ENCODE measurements around the gene FUZ. TPM values are rescaled to one million over a fixed set of nuclear protein-coding genes. Genes with fewer than 3 reads are reported as not detected.
A peak's percentile ranks its signal among the peaks of the same experiment; 100 is the strongest.
"Not testable (repeated sequence)": the region's sequence is repeated elsewhere in the genome, so short reads cannot be mapped to it uniquely, and the experiment has no call there.

Gene FUZ
- polyA plus RNA-seq, 1 donor = 18.4 TPM

DNA sequence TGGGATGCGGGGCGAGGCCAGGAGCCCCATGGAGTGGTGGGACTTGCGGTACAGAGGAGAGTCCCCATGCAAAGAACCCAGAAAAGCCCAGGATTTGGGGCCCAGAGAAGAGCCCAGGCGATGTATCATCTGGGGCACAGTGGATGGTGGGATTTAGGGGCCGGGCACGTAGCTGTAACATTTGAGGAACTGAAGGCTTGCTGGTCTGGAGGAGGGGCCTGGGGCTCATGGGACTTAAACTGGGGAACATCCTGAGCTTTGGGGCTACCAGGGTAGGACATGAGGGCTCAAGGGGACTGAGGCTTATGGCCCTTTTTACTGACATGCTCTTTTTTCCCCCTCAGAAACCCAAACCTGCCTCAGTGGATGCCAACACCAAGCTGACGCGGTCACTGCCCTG, 18.5 kb upstream of the FUZ start:
- no CpG with 5 or more reads among the region's 8 CpGs for WGBS (ENCODE audit: insufficient coverage, low lambda C conversion rate)
- H3K9me3 ChIP-seq (ENCODE audit: control insufficient read depth, low read depth, low read length) = no peaks in the 10 kb centered on the region
- H3K36me3 ChIP-seq (ENCODE audit: control insufficient read depth, insufficient read depth, low read length) = peaks cover 94% of the 10 kb centered on the region
- H3K4me3 ChIP-seq (ENCODE audit: low read length) = no peak overlapping the region
- no peaks in the 10 kb centered on the region for H3K27me3 ChIP-seq (ENCODE audit: control insufficient read depth, insufficient read depth, low read length)
- no peaks in the 10 kb centered on the region for H3K4me1 ChIP-seq (ENCODE audit: control insufficient read depth, insufficient read depth, low read length)
- DNase-seq = no peak
- H3K27ac ChIP-seq (ENCODE audit: low read length) = no peak overlapping the region

GRCh38 chr19:49830766-49831165, 17.7 kb upstream of the FUZ start:
- Histone ChIP-seq H3K4me1 (ENCODE audit: control insufficient read depth, insufficient read depth, low read length) (no peaks in the 10 kb centered on the region), H3K27ac (ENCODE audit: low read length) (no peak overlapping the region), H3K4me3 (ENCODE audit: low read length) (no peak overlapping the region), H3K27me3 (ENCODE audit: control insufficient read depth, insufficient read depth, low read length) (no peaks in the 10 kb centered on the region), H3K36me3 (ENCODE audit: control insufficient read depth, insufficient read depth, low read length) (peaks cover 87% of the 10 kb centered on the region), H3K9me3 (ENCODE audit: control insufficient read depth, low read depth, low read length) (no peaks in the 10 kb centered on the region)
- no CpG with 5 or more reads among the region's 12 CpGs for WGBS (ENCODE audit: insufficient coverage, low lambda C conversion rate)
- no peak for DNase-seq

GRCh38 chr19:49829721-49830120, 16.6 kb upstream of the FUZ start:
- no peak overlapping the region for H3K27ac ChIP-seq (ENCODE audit: low read length)
- H3K27me3 ChIP-seq (ENCODE audit: control insufficient read depth, insufficient read depth, low read length) = no peaks in the 10 kb centered on the region
- H3K4me3 ChIP-seq (ENCODE audit: low read length) = no peak overlapping the region
- H3K9me3 ChIP-seq (ENCODE audit: control insufficient read depth, low read depth, low read length) = no peaks in the 10 kb centered on the region
- no peaks in the 10 kb centered on the region for H3K4me1 ChIP-seq (ENCODE audit: control insufficient read depth, insufficient read depth, low read length)
- no peak for DNase-seq
- no CpG with 5 or more reads among the region's 18 CpGs for WGBS (ENCODE audit: insufficient coverage, low lambda C conversion rate)
- H3K36me3 ChIP-seq (ENCODE audit: control insufficient read depth, insufficient read depth, low read length) = peaks cover 79% of the 10 kb centered on the region

DNA sequence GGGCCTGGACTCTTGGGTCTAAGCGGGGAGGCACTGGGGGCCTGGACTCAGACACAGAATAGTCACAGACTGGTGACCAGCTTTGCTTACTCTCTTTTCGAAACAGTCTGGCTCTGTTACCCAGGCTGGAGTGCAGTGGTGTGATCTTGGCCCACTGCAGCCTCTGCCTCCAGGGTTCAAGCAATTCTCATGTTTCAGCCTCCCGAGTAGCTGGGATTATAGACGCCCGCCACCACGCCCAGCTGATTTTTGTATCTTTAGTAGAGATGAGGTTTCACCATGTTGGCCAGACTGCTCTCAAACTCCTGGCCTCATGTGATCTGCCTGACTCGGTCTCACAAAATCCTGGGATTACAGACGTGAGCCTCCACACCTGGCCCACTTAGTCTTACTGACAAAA, 16.1 kb upstream of the FUZ start:
- DNase-seq = no peak
- Histone ChIP-seq H3K36me3 (ENCODE audit: control insufficient read depth, insufficient read depth, low read length) (peaks cover 74% of the 10 kb centered on the region), H3K27me3 (ENCODE audit: control insufficient read depth, insufficient read depth, low read length) (no peaks in the 10 kb centered on the region), H3K4me3 (ENCODE audit: low read length) (no peak overlapping the region), H3K9me3 (ENCODE audit: control insufficient read depth, low read depth, low read length) (no peaks in the 10 kb centered on the region), H3K4me1 (ENCODE audit: control insufficient read depth, insufficient read depth, low read length) (no peaks in the 10 kb centered on the region), H3K27ac (ENCODE audit: low read length) (no peak overlapping the region)
- no CpG with 5 or more reads among the region's 8 CpGs for WGBS (ENCODE audit: insufficient coverage, low lambda C conversion rate)

DNA sequence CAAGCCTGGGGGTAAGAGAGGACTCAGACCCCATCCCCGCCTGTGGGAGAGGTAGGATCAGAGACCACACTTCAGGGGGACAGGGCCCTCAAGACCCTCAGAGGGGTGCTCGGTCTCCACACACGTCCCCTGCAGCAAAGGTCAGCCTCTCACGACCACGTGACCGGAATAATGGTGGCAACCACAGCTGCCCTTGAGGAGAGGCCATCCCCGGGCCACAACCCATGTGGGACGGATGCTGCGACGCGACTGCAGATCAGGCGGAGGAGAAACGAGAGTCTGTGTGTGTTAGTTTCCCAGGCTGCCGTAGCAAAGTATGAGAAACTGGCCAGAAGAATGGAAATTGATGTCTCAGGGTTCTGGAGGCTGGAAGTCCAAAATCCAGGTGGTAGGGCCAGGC, 13.9 kb upstream of the FUZ start:
- no CpG with 5 or more reads among the region's 14 CpGs for WGBS (ENCODE audit: insufficient coverage, low lambda C conversion rate)
- H3K36me3 ChIP-seq (ENCODE audit: control insufficient read depth, insufficient read depth, low read length) = peaks cover 69% of the 10 kb centered on the region

GRCh38 chr19:49824662-49825061, 11.6 kb upstream of the FUZ start:
- WGBS (ENCODE audit: insufficient coverage, low lambda C conversion rate) = no CpG with 5 or more reads among the region's 6 CpGs
- Histone ChIP-seq H3K27me3 (ENCODE audit: control insufficient read depth, insufficient read depth, low read length) (no peaks in the 10 kb centered on the region), H3K4me3 (ENCODE audit: low read length) (no peak overlapping the region), H3K4me1 (ENCODE audit: control insufficient read depth, insufficient read depth, low read length) (peaks cover 13% of the 10 kb centered on the region), H3K36me3 (ENCODE audit: control insufficient read depth, insufficient read depth, low read length) (peaks cover 50% of the 10 kb centered on the region), H3K9me3 (ENCODE audit: control insufficient read depth, low read depth, low read length) (no peaks in the 10 kb centered on the region), H3K27ac (ENCODE audit: low read length) (no peak overlapping the region)
- DNase-seq = no peak

More for the DNA sequence above, 13.9 kb upstream of the FUZ start:
- Histone ChIP-seq H3K4me3 (ENCODE audit: low read length) (no peak overlapping the region), H3K4me1 (ENCODE audit: control insufficient read depth, insufficient read depth, low read length) (no peaks in the 10 kb centered on the region), H3K27me3 (ENCODE audit: control insufficient read depth, insufficient read depth, low read length) (no peaks in the 10 kb centered on the region), H3K27ac (ENCODE audit: low read length) (no peak overlapping the region), H3K9me3 (ENCODE audit: control insufficient read depth, low read depth, low read length) (no peaks in the 10 kb centered on the region)
- no peak for DNase-seq

- Histone ChIP-seq H3K4me1 (ENCODE audit: control insufficient read depth, insufficient read depth, low read length) (peaks cover 22% of the 10 kb centered on the region), H3K36me3 (ENCODE audit: control insufficient read depth, insufficient read depth, low read length) (peaks cover 40% of the 10 kb centered on the region), H3K27ac (ENCODE audit: low read length) (no peak overlapping the region), H3K9me3 (ENCODE audit: control insufficient read depth, low read depth, low read length) (peaks cover 3% of the 10 kb centered on the region), H3K4me3 (ENCODE audit: low read length) (no peak overlapping the region), H3K27me3 (ENCODE audit: control insufficient read depth, insufficient read depth, low read length) (no peaks in the 10 kb centered on the region)
- no CpG with 5 or more reads among the region's 12 CpGs for WGBS (ENCODE audit: insufficient coverage, low lambda C conversion rate)
- DNase-seq = no peak
These were observed 10.4 kb upstream of the FUZ start for GRCh38 chr19:49823472-49823871.

DNA sequence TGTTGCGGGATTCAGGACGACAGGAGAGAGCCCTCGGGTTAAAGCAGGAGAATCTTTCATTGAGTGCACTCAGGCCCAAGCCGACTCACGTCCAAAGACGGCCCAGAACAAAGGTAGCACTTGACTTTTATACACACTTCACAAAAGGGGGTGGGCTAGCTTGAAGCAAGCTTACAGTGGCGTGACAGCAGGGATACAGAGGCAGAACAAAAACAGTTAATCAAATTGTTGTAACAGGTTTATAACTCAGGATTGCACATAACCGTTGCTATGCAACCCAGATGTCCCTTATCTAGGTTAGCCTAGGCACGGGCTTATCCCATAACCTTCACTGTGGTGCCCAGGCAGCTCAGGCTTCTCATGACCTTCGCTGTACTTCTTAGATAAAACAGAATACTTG, 7.0 kb upstream of the FUZ start:
- WGBS (ENCODE audit: insufficient coverage, low lambda C conversion rate) = no CpG with 5 or more reads among the region's 10 CpGs
- H3K27ac ChIP-seq (ENCODE audit: low read length) = peak overlapping the region; percentile 69
- no peaks in the 10 kb centered on the region for H3K27me3 ChIP-seq (ENCODE audit: control insufficient read depth, insufficient read depth, low read length)
- H3K36me3 ChIP-seq (ENCODE audit: control insufficient read depth, insufficient read depth, low read length) = peaks cover 24% of the 10 kb centered on the region
- DNase-seq = peak; percentile 79 to 81
- peaks cover 4% of the 10 kb centered on the region for H3K9me3 ChIP-seq (ENCODE audit: control insufficient read depth, low read depth, low read length)
- peaks cover 24% of the 10 kb centered on the region for H3K4me1 ChIP-seq (ENCODE audit: control insufficient read depth, insufficient read depth, low read length)
- no peak overlapping the region for H3K4me3 ChIP-seq (ENCODE audit: low read length)

DNA sequence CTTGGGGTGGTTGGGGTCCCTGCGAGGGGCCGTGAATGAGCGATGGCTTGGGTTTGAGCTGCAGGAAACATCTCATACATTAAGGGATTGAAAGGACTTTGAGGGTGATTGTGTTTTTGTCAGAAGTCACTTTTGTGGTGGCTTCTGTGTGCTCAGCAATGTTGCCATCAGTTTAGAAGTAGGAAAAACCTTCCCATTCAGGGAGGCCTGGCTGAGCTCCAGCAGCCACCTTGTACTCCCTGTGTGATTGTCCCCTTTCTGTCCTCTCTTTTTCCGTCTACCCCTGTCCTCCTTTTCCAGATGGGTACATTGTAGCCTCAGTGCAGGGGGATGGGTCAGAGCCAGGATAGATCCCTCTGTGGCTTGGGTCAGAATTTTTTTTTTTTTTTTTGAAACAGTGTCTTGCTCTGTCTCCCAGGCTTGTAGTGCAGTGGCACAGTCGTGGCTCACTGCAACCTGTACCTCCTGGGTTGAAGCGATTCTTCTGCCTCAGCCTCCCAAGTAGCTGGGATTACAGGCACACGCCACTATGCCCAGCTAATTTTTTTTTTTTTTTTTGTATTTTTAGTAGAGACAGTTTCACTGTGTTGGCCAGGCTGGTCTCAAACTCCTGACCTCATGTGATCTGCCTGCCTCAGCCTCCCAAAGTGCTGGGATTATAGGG, 6.5 kb upstream of the FUZ start:
- WGBS (ENCODE audit: insufficient coverage, low lambda C conversion rate) = 80% methylated on average over 1 of the region's 7 CpGs
- Histone ChIP-seq H3K4me1 (ENCODE audit: control insufficient read depth, insufficient read depth, low read length) (peaks cover 24% of the 10 kb centered on the region), H3K4me3 (ENCODE audit: low read length) (peak overlapping the region; percentile 89), H3K27ac (ENCODE audit: low read length) (peak overlapping the region; percentile 71), H3K36me3 (ENCODE audit: control insufficient read depth, insufficient read depth, low read length) (peaks cover 22% of the 10 kb centered on the region)
- not testable (repeated sequence) for H3K9me3 ChIP-seq (ENCODE audit: control insufficient read depth, low read depth, low read length); DNase-seq; H3K27me3 ChIP-seq (ENCODE audit: control insufficient read depth, insufficient read depth, low read length)

- WGBS (ENCODE audit: insufficient coverage, low lambda C conversion rate) = no CpG with 5 or more reads among the region's 16 CpGs
- Histone ChIP-seq H3K36me3 (ENCODE audit: control insufficient read depth, insufficient read depth, low read length) (peaks cover 18% of the 10 kb centered on the region), H3K27ac (ENCODE audit: low read length) (peak overlapping the region; percentile 71), H3K4me3 (ENCODE audit: low read length) (peak overlapping the region; percentile 89), H3K27me3 (ENCODE audit: control insufficient read depth, insufficient read depth, low read length) (no peaks in the 10 kb centered on the region), H3K9me3 (ENCODE audit: control insufficient read depth, low read depth, low read length) (peaks cover 4% of the 10 kb centered on the region), H3K4me1 (ENCODE audit: control insufficient read depth, insufficient read depth, low read length) (peaks cover 24% of the 10 kb centered on the region)
- peak; percentile 34 to 63 for DNase-seq
These were observed 5.7 kb upstream of the FUZ start for GRCh38 chr19:49818649-49819370.
